Psoas muscle (tissue), 8 donors: ENCODE measurements around the gene ZSCAN16. TPM values are rescaled to one million over a fixed set of nuclear protein-coding genes. Genes with fewer than 3 reads are reported as not detected.
A peak's percentile ranks its signal among the peaks of the same experiment; 100 is the strongest.

Experiments
- ATAC-seq, 4 donors: fragments of 200-7000 bp; cut with Tn5 transposase; one replicate each; pipeline ENCODE4 v1.9.1; 2020; ENCODE audit warnings: moderate library complexity in 3 of 4, mild to moderate bottlenecking in 2 of 4
- DNase-seq, 2 donors: peaks; one replicate each; pipeline ENCODE4 v3.0.0-alpha.2; 2020
- H3K27ac ChIP-seq: fragments of 200-600 bp; one replicate; pipeline ENCODE4 v1.8.0; 2022
- H3K27me3 ChIP-seq, 3 donors: fragments of 200-600 bp in 1 of 3; one replicate each; pipeline versions ENCODE4 v1.6.1 to v1.8.0; 2013 to 2022; ENCODE audit warnings: low read length in 2 of 3, mild to moderate bottlenecking in 2 of 3, moderate library complexity in 1 of 3; ENCODE audit not compliant: insufficient read depth in 3 of 3
- H3K36me3 ChIP-seq, 2 donors: fragments of 200-600 bp in 1 of 2; one replicate each; pipeline versions ENCODE4 v1.6.1 to v1.8.0; 2013 to 2022; ENCODE audit warnings: low read depth in 1 of 2, mild to moderate bottlenecking in 1 of 2, moderate library complexity in 1 of 2; ENCODE audit not compliant: insufficient read depth in 1 of 2
- H3K4me1 ChIP-seq: fragments of 200-600 bp; one replicate; pipeline ENCODE4 v1.8.0; 2022
- H3K4me3 ChIP-seq: fragments of 200-600 bp; one replicate; pipeline ENCODE4 v1.8.0; 2022; ENCODE audit warnings: mild to moderate bottlenecking
- H3K9me3 ChIP-seq: fragments of 200-600 bp; one replicate; pipeline ENCODE4 v1.8.0; 2022
- CTCF ChIP-seq: fragments of 200-600 bp; IDR thresholded peaks from one replicate; pipeline ENCODE4 v1.8.0; 2022; ENCODE audit warnings: antibody characterized with exemption
- WGBS, 3 donors: extraction: QIAGEN DNeasy Blood & Tissue Kit; methylation state at CpG; one replicate each; pipeline versions ENCODE4 v1.1.6 to v1.1.7; 2013; 5-methylcytosine and 5-hydroxymethylcytosine counted together
- intact Hi-C, 2 donors: fragments of 100-400 bp; cut with DNase I; formaldehyde crosslinking; loops; one replicate each; pipeline versions ENCODE4 v1.11.0 to v1.14.2; 2022
- polyA plus RNA-seq, 3 donors: library from polyadenylated mRNA; stranded (reverse); fragments of 200-250 nt; gene quantifications; one replicate each; pipeline ENCODE4 v1.2.3, GENCODE V29; 2013
- total RNA-seq, 4 donors: library from RNA; stranded (reverse); fragmentation: NEBNext Ultra II Directional in 2 of 4; extraction: Animal tissue kit (Norgen Biotek cat#: 25700) in 2 of 4; gene quantifications; one replicate each; pipeline versions ENCODE4 v1.2.1 to v1.2.4, GENCODE V29; 2021 to 2023
- donor health status: healthy with polysubstance abuse.
- donor health status: DM: no; HTN: no; CAD: no; lungs with moderate emphysema.
- donor health status: Bipolar disorder and iron deficiency.
- donor health status: healthy.
- donor health status: DM: yes; HTN: yes; CAD: no.
- donor health status: DM: no; HTN: no; CAD: no.
- donor health status: DM: no; HTN: no; CAD: no.
- donor health status: DM: yes; HTN: yes; CAD: no.

ZSCAN16 gene
- total and polyA plus RNA-seq, 7 donors = 0.96 to 7.1 (median 2.0) TPM

- no peak for TF ChIP-seq CTCF
- no peaks in the 10 kb centered on the region for H3K9me3 ChIP-seq
- no peak overlapping the region for H3K27ac ChIP-seq
- no peaks in the 10 kb centered on the region for H3K27me3 ChIP-seq
- peak overlapping the region; percentile 68 for H3K4me3 ChIP-seq
- no peaks in the 10 kb centered on the region for H3K4me1 ChIP-seq
- intact Hi-C loops = no loop called here
- 5 to 10% (median 7%) methylated on average over 32 of the region's 32 CpGs for WGBS, 3 donors
- H3K36me3 ChIP-seq = peaks cover 4 to 31% of the 10 kb centered on the region in 2 donors
- peak; percentile 79 to 97 (median 95) for ATAC-seq
- DNase-seq = peak; percentile 75 to 85
These were observed 37.1 kb downstream of the ZSCAN16 start for GRCh38 chr6:28161410-28162079.

- no peaks in the 10 kb centered on the region for H3K4me1 ChIP-seq
- DNase-seq (no peak), ATAC-seq (no peak)
- TF ChIP-seq CTCF = no peak
- H3K9me3 ChIP-seq = no peaks in the 10 kb centered on the region
- peaks cover 3 to 32% of the 10 kb centered on the region in 2 donors for H3K36me3 ChIP-seq
- H3K27ac ChIP-seq = no peak overlapping the region
- no peak overlapping the region for H3K4me3 ChIP-seq
- WGBS, 3 donors = 23 to 43% (median 28%) methylated on average over 1 of the region's 1 CpG
- intact Hi-C loops = no loop called here
- H3K27me3 ChIP-seq = no peaks in the 10 kb centered on the region
These were observed 41.2 kb downstream of the ZSCAN16 start for GRCh38 chr6:28165563-28165962.

GRCh38 chr6:28167068-28167467 is 42.7 kb downstream of the ZSCAN16 start:
- intact Hi-C loops = no loop called here
- ATAC-seq = no peak
- TF ChIP-seq CTCF = no peak

GRCh38 chr6:28167926-28168325 is 43.5 kb downstream of the ZSCAN16 start:
- Histone ChIP-seq H3K4me1 (no peaks in the 10 kb centered on the region), H3K27me3 (no peaks in the 10 kb centered on the region), H3K9me3 (no peaks in the 10 kb centered on the region), H3K4me3 (no peak overlapping the region), H3K36me3 (peaks cover 3 to 39% of the 10 kb centered on the region in 2 donors), H3K27ac (no peak overlapping the region)
- intact Hi-C loops = no loop called here
- no peak for TF ChIP-seq CTCF
- DNase-seq = no peak
- no peak for ATAC-seq
- 71 to 85% (median 83%) methylated on average over 1 of the region's 1 CpG for WGBS, 3 donors

More at GRCh38 chr6:28167068-28167467, 42.7 kb downstream of the ZSCAN16 start:
- Histone ChIP-seq H3K4me3 (no peak overlapping the region), H3K4me1 (no peaks in the 10 kb centered on the region), H3K36me3 (peaks cover 3 to 34% of the 10 kb centered on the region in 2 donors), H3K9me3 (no peaks in the 10 kb centered on the region), H3K27ac (no peak overlapping the region), H3K27me3 (no peaks in the 10 kb centered on the region)
- 67 to 80% (median 75%) methylated on average over 4 of the region's 4 CpGs for WGBS, 3 donors
- no peak for DNase-seq

GRCh38 chr6:28171271-28171670 is 46.9 kb downstream of the ZSCAN16 start:
- H3K27me3 ChIP-seq = no peaks in the 10 kb centered on the region
- H3K4me3 ChIP-seq = no peak overlapping the region
- no peak for DNase-seq
- peaks cover 1% of the 10 kb centered on the region for H3K9me3 ChIP-seq
- 69 to 81% (median 77%) methylated on average over 2 of the region's 2 CpGs for WGBS, 3 donors
- ATAC-seq = no peak
- H3K36me3 ChIP-seq = peaks cover 3 to 39% of the 10 kb centered on the region in 2 donors
- intact Hi-C loops = no loop called here
- no peak overlapping the region for H3K27ac ChIP-seq
- no peak for TF ChIP-seq CTCF
- no peaks in the 10 kb centered on the region for H3K4me1 ChIP-seq
